ENCODE data around the gene NAA35.
"Not testable (repeated sequence)": the region's sequence is repeated elsewhere in the genome, so short reads cannot be mapped to it uniquely, and the experiment has no call there.

Gene NAA35

DNA sequence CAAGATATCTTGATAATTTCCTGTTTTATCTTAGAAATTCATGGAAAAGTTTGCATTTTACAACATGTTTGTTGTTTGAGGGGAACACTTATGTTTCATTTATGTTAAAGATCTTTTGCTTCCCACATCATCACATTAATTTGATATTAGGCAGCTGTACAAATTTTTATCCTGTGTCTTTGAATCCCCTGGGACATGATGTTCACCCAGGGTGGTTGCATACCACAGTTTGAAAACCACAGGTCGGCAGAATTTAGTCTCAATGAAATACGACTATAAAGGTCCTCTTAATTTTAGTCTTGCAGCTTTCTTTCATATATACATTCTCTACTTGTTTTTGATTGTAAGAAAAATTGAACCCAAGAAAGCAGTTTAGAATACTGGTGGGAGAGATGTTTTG is 3.7 kb downstream of the NAA35 start:
- no peak for DNase-seq

DNA sequence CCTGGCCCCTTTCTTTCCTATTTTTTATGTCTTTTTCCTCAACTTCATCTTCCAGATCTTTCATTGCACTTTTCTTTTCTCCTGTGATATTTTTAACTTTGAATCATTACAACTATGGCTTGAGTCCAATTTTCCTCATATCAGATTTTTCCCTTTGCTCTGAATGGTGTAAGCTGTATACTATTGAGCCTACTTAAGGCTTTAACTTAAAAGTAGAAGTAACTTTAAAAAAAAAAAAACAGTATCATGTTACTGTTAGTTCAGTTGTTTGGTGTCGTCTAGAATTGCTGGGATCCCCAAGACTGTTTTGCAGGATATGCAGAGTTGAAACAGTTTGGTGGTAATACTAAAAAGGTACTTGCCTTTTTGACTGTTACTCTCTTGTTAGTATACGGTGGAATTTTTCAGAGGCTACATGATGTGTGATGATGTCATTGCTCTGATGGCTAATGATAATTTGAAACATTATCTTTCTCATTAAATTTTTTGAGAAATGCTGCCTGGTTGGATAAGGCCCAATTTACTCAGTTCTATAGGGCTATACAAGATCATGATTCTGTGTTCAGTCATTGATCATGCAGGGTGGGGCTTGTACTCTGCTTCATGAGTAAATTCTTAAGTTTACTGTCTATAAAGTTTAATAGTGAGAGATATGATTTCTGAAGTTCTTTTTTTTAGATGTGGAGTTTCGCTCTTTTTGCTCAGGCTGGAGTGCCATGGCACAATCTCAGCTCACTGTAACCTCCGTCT is 8.8 kb downstream of the NAA35 start:
- DNase-seq, result no peak

DNA sequence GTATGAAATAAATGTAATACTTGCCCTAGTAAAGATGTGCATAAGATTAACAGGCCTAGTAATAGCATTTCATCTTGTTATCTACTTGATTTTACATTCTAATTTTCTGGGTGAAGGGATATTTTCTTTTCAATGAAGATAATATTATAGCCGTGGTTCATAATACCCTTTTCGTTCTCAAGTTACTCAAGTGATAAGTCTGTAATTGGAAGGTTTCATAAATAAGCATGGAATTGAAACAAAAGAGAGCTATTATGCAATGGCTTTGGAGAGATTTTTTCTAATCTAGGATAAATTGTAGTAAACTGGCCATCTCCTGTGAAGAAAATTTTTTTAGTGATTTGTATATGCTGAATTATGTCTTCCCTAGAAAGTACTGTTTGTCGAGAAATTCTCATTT is 19.0 kb downstream of the NAA35 start:
- DNase-seq, result no peak

GRCh38 chr9:85960688-85961093 is 19.7 kb downstream of the NAA35 start:
- DNase-seq, result no peak

GRCh38 chr9:85964526-85964925 is 23.6 kb downstream of the NAA35 start:
- DNase-seq, result no peak

DNA sequence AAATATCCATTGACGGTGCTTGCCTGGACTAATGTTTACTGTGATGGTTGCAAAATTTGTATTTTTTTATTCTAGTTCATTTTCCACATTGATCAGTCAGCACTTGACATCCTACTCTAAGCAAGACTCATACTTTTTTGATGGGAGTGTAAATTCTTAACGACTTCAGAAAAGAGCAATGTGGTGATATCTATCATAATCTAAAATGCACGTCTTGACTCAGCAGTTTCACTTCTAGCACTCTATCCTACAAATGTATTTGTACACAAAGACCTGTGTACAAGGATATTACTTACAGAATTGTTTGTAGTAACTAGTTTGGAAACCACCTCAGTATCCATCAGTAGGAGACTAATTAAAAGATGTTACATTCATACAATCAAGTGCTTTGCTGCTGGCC is 24.0 kb downstream of the NAA35 start:
- no peak for DNase-seq

DNA sequence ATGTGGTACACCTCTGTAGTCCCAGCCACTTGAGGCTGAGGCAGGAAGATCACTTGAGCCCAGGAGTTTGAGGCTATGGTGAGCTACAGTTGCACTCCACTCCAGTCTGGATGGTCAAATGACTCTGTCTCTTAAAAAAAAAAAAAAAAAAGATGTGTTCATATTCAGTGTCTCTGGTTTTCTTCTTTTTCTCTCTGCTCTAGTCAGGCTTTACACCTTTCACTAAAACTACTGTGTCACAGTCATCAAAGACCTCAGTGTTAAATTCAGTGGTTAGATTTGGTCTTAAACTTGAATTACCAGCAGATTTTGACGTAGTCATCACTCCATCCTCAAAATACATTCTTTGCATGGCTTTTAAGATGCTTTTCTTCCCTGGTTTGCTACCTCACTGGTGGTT is 28.8 kb downstream of the NAA35 start:
- no peak for DNase-seq

DNA sequence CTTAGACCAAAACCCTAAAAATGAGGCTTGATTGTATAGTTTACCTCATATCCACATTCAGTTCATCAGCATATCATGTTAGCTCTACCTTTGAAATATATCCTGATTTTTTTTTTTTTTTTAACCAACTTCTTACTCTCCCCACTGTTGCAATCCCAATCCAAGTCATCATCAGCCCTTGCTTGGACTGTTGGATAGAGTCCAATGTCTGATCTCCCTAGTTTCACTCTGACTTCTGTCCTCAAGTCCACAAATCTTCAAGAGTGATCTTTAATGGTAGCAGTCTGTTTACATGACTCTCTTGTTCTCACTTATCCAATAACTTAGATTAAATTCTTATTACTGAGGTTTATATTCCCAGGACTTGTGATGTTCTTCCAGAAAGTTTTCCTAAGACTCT is 30.8 kb downstream of the NAA35 start:
- no peak for DNase-seq

- DNase-seq, result no peak
These were observed 32.3 kb downstream of the NAA35 start for GRCh38 chr9:85973238-85973637.

DNA sequence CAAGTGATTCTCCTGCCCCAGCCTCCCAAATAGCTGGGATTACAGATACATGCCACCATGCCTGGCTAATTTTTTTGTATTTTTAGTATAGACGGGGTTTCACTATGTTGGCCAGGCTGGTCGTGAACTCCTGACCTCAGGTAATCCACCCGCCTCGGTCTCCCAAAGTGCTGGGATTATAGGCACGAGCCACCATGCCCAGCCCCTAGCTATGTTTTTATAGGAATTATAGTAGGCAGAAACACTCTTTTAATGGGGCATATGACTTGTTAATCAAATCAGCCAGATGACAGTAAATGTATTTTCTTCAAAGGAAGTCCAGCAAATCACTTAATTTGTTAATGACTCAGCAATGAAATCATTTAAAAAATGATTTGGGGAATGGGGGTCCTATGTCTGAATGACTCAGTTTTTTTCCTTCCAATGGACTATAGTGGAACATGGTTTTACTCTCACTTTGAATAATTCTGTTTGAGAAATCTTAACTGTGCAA is 33.2 kb downstream of the NAA35 start:
- DNase-seq, result not testable (repeated sequence)

DNA sequence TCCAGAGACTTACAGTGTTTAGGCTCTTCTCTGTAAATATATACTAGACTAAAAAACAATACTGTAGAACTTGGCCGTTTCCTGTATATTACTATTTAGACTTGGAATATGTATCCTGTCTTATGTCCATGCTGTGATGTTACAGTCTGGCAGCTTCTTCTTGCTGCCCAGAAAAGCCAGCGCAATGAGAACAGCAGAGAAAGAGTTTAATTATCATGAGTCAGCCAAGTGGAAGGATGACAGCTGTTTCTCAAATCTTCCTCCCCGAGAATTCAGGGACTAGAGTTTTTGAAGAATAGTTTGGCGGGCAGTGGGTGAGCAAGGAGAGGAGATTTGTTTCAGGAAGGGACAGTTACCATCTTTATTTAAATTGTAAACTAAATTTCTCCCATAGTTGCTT is 37.5 kb downstream of the NAA35 start:
- no peak for DNase-seq

DNA sequence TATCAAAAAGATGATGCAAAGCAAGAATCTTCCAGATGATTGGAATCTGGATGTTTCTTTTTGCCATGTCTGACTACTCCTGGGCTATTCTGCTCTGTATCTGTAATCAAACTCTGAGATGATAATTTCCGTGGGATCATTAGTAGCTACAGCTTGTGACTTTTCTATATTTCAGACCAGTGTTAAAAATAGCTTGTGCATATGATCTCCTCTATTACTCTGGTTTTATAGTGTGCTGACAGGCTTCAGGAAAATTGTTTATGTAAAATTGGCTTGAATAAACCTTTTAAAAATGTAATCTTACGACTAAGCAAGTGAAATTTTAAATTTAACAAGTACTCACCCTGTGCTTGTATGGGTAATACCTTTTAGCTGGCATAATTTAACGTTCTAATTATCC is 40.4 kb downstream of the NAA35 start:
- no peak for DNase-seq

DNA sequence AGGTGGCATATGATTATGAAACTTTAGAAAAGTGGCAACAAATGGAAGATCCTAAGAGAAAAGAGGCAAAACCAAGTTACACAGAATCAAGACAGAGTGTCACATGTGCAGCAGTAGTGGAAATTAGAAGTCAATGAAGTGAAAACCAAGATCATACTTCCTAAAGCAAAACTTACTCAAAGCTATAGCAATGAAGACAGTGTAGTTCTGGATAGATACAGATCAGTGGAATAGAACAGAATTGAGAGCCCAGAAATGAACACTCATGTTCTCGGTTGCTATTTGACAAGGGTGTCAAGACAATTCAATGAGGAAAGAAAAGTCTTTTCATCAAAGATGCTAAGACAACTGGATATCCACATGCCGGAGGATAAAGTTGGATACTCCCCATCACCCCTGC is 43.5 kb downstream of the NAA35 start:
- DNase-seq, result no peak

DNA sequence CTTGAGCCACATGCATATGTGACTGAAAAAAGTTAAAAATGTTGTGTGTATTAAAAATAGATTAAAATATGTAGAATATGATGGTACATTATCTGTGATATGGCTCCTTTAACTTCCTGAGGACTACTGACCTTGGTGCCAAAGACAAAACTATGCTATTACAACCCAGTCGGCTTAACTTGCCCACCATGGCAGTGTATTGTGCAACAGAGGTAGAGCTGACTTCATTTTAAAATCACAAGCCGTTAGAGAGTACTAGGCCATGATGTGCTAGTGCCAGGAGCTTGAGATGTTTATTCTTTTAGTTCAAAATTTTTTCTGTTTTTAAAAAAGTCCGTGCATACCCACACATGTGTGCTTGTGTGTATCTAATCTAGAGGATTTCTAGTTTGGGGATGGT is 46.3 kb downstream of the NAA35 start:
- no peak for DNase-seq

DNA sequence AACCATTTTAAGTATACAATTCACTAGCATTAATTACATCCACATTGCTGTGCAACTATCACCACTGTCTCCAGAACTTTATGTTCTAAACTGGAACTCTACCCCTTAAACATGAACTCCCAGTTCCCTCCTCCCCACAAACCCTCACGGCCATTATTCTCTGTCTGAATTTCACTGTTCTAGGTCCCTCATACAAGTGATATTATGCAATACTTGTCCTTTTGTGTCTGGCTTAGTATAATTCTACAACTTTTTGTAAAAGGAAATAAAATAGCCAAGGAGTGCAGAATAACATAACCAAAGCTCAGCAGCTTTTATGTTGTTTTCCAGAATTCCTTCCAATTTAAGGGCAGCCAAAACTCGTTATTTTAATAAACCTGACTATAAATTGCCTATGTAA is 53.2 kb downstream of the NAA35 start:
- no peak for DNase-seq

GRCh38 chr9:85995097-85995496 is 54.2 kb downstream of the NAA35 start:
- DNase-seq, result no peak

GRCh38 chr9:85995599-85995998 is 54.7 kb downstream of the NAA35 start:
- peak; percentile 3 to 58 (median 24) for DNase-seq

GRCh38 chr9:86005253-86005775 is 64.4 kb downstream of the NAA35 start:
- no peak for DNase-seq

- no peak for DNase-seq
These were observed 68.2 kb downstream of the NAA35 start for GRCh38 chr9:86009133-86009532.

DNA sequence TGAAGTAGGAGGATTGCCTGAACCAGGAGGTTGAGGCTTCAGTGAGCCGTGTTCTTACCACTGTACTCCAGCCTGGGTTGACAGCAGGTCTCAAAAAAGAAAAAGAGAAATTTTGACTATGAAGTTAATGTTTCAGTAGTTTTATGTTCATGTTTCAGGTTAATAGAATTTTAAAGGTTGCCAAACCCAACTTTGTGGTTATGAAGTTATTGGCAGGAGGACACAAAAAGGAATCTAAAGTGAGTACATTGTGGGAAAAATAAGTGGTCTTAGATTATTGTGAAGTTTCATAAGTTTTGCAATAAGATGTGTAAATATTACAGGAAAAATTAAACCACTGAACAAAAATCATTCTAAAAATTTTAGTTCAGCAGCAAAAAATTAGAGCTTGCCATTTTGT is 79.8 kb downstream of the NAA35 start:
- no peak for DNase-seq

GRCh38 chr9:86021166-86021565 is 80.2 kb downstream of the NAA35 start:
- DNase-seq, result no peak

GRCh38 chr9:86022687-86023266 is 81.8 kb downstream of the NAA35 start:
- no peak for DNase-seq

DNA sequence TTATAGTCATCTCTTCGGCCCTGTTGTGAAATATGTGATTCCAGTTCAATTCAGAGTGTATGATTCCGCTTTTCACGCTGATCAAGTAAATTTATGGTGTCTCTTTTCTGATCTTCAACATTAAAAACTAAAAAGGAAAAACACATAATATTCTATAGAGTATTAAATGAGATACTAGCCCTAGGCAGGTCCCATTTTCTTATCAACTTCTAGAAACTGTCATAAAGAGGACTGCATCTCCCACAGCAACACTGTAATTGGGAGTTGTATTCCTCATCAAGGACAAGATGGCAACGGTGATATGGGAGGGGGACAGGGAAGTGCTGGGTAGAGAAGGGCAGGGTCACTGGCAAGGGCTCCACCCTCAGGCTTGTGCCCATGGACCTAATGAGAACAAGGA is 86.8 kb downstream of the NAA35 start:
- DNase-seq, result no peak

All from suppressor macrophage (primary cell).